Nucleus accumbens (tissue), 56 donors: Measurements from ENCODE around the gene HIVEP2.

ENCODE experiments used
- DNase-seq, 56 donors: peaks; one replicate each; lab custom pipeline; 2025; lab: John Stamatoyannopoulos, UW

HIVEP2 gene

GRCh38 chr6:142823256-142823902 lies 121.6 kb downstream of the HIVEP2 start:
- DNase-seq: no peak

- DNase-seq: peak in 3 of 56 donors; percentile 10 to 36 (median 30)
Measured at GRCh38 chr6:142822842-142823241, 122.1 kb downstream of the HIVEP2 start.

GRCh38 chr6:142822383-142822782 lies 122.6 kb downstream of the HIVEP2 start:
- DNase-seq: no peak

- peak in 6 of 56 donors; percentile 11 to 24 (median 20) for DNase-seq
Measured at GRCh38 chr6:142821860-142822259, 123.1 kb downstream of the HIVEP2 start.

GRCh38 chr6:142821164-142821716 lies 123.7 kb downstream of the HIVEP2 start:
- no peak for DNase-seq

- DNase-seq: no peak
Measured at GRCh38 chr6:142820338-142821051, 124.5 kb downstream of the HIVEP2 start.

- DNase-seq: no peak
Measured at GRCh38 chr6:142819603-142820337, 125.2 kb downstream of the HIVEP2 start.

- DNase-seq: no peak
Measured at GRCh38 chr6:142816486-142816885, 128.5 kb downstream of the HIVEP2 start.

- no peak for DNase-seq
Measured at GRCh38 chr6:142816031-142816430, 128.9 kb downstream of the HIVEP2 start.

- DNase-seq: no peak
Measured at GRCh38 chr6:142811923-142812322, 133.1 kb downstream of the HIVEP2 start.

GRCh38 chr6:142810952-142811514 lies 133.9 kb downstream of the HIVEP2 start:
- peak in 1 of 56 donors; percentile 19 for DNase-seq

GRCh38 chr6:142809947-142810346 lies 135.0 kb downstream of the HIVEP2 start:
- no peak for DNase-seq

GRCh38 chr6:142808405-142809061 lies 136.4 kb downstream of the HIVEP2 start:
- no peak for DNase-seq

- no peak for DNase-seq
Measured at GRCh38 chr6:142805042-142805441, 139.9 kb downstream of the HIVEP2 start.

- no peak for DNase-seq
Measured at GRCh38 chr6:142804490-142804889, 140.5 kb downstream of the HIVEP2 start.

- no peak for DNase-seq
Measured at GRCh38 chr6:142803495-142804058, 141.4 kb downstream of the HIVEP2 start.

- DNase-seq: no peak
Measured at GRCh38 chr6:142803032-142803431, 141.9 kb downstream of the HIVEP2 start.

- no peak for DNase-seq
Measured at GRCh38 chr6:142802124-142802523, 142.9 kb downstream of the HIVEP2 start.

GRCh38 chr6:142800240-142800639 lies 144.7 kb downstream of the HIVEP2 start:
- DNase-seq: no peak

- no peak for DNase-seq
Measured at GRCh38 chr6:142799639-142800038, 145.3 kb downstream of the HIVEP2 start.
